H9 (cell line): ENCODE measurements around the gene TAF15. TPM values are rescaled to one million over a fixed set of nuclear protein-coding genes. Genes with fewer than 3 reads are reported as not detected.

ENCODE experiments used
- DNase-seq: peaks from one replicate; pipeline ENCODE4 v3.0.0-alpha.2; 2017
- H2AFZ ChIP-seq: one replicate; pipeline ENCODE4 v1.6.1; 2013; ENCODE audit warnings: mild to moderate bottlenecking, low read length, control low read depth, moderate library complexity
- H2AK5ac ChIP-seq: 2 replicates; pipeline ENCODE4 v1.6.1; 2013; ENCODE audit warnings: low read length, control low read depth, mixed read lengths; ENCODE audit not compliant: insufficient read length
- H2BK120ac ChIP-seq: one replicate; pipeline ENCODE4 v1.6.1; 2013; ENCODE audit warnings: low read depth, mild to moderate bottlenecking, low read length, control low read depth, inconsistent platforms; ENCODE audit not compliant: poor library complexity, severe bottlenecking
- H2BK12ac ChIP-seq: 2 replicates; pipeline ENCODE4 v1.6.1; 2013; ENCODE audit warnings: low read length, control low read depth, mixed read lengths, low read depth; ENCODE audit not compliant: insufficient read length
- H2BK15ac ChIP-seq: 2 replicates; pipeline ENCODE4 v1.6.1; 2013; ENCODE audit warnings: low read depth, low read length, control low read depth
- H2BK20ac ChIP-seq: one replicate; pipeline ENCODE4 v1.6.1; 2013; ENCODE audit warnings: low read depth, mild to moderate bottlenecking, low read length, control low read depth, inconsistent platforms; ENCODE audit not compliant: poor library complexity, severe bottlenecking
- H2BK5ac ChIP-seq: 2 replicates; pipeline ENCODE4 v1.6.1; 2013; ENCODE audit warnings: low read length, control low read depth, mixed read lengths; ENCODE audit not compliant: insufficient read length
- H3K14ac ChIP-seq: 2 replicates; pipeline ENCODE4 v1.6.1; 2013; ENCODE audit warnings: low read length, control low read depth; ENCODE audit not compliant: insufficient read depth
- H3K18ac ChIP-seq: 2 replicates; pipeline ENCODE4 v1.6.1; 2013; ENCODE audit warnings: low read depth, mild to moderate bottlenecking, mixed read lengths, low read length, control low read depth; ENCODE audit not compliant: insufficient read length
- H3K23ac ChIP-seq: 2 replicates; pipeline ENCODE4 v1.6.1; 2013; ENCODE audit warnings: low read length, control low read depth, mixed read lengths, low read depth; ENCODE audit not compliant: insufficient read length
- H3K23me2 ChIP-seq: 2 replicates; pipeline ENCODE4 v1.6.1; 2013; ENCODE audit warnings: low read depth, mild to moderate bottlenecking, mixed read lengths, low read length, control low read depth; ENCODE audit not compliant: insufficient read length, poor library complexity, severe bottlenecking
- H3K27ac ChIP-seq: 2 replicates; pipeline ENCODE4 v1.5.1; 2013; ENCODE audit warnings: low read length, control low read depth, mixed read lengths, low read depth; ENCODE audit not compliant: insufficient read length
- H3K27me3 ChIP-seq: 2 replicates; pipeline ENCODE4 v1.6.1; 2013; ENCODE audit warnings: low read length, control low read depth, inconsistent platforms; ENCODE audit not compliant: insufficient read depth
- H3K4ac ChIP-seq: 2 replicates; pipeline ENCODE4 v1.6.1; 2013; ENCODE audit warnings: low read depth, mild to moderate bottlenecking, control low read depth, inconsistent platforms, low read length, moderate library complexity
- H3K4me1 ChIP-seq: 2 replicates; pipeline ENCODE4 v1.6.1; 2013; ENCODE audit warnings: low read length, control low read depth, inconsistent platforms; ENCODE audit not compliant: insufficient read depth
- H3K4me2 ChIP-seq: 2 replicates; pipeline ENCODE4 v1.6.1; 2013; ENCODE audit warnings: low read length, control low read depth, mixed read lengths; ENCODE audit not compliant: insufficient read length, insufficient read depth
- H3K56ac ChIP-seq: 2 replicates; pipeline ENCODE4 v1.6.1; 2013; ENCODE audit warnings: low read depth, mild to moderate bottlenecking, mixed read lengths, low read length, control low read depth; ENCODE audit not compliant: insufficient read length
- H3K79me1 ChIP-seq: 2 replicates; pipeline ENCODE4 v1.6.1; 2013; ENCODE audit warnings: low read depth, mild to moderate bottlenecking, moderate library complexity, low read length, control low read depth, inconsistent platforms; ENCODE audit not compliant: insufficient read depth, poor library complexity, severe bottlenecking
- H3K79me2 ChIP-seq: 2 replicates; pipeline ENCODE4 v1.6.1; 2013; ENCODE audit warnings: low read length, control low read depth, inconsistent platforms; ENCODE audit not compliant: insufficient read depth
- H3K9ac ChIP-seq: 2 replicates; pipeline ENCODE4 v1.6.1; 2013; ENCODE audit warnings: low read length, control low read depth, mixed read lengths; ENCODE audit not compliant: insufficient read length; ENCODE audit errors: extremely low read depth
- H3K9me3 ChIP-seq: one replicate; pipeline ENCODE4 v1.6.1; 2013; ENCODE audit warnings: low read depth, low read length, inconsistent platforms; ENCODE audit not compliant: control insufficient read depth
- H3T11ph ChIP-seq: one replicate; pipeline ENCODE4 v1.6.1; 2013; ENCODE audit warnings: mild to moderate bottlenecking, low read length, control low read depth, inconsistent platforms
- H4K20me1 ChIP-seq: one replicate; pipeline ENCODE4 v1.6.1; 2013; ENCODE audit not compliant: control insufficient read depth, insufficient read length, insufficient read depth
- H4K5ac ChIP-seq: 2 replicates; pipeline ENCODE4 v1.6.1; 2013; ENCODE audit warnings: low read depth, mild to moderate bottlenecking, mixed read lengths, low read length, control low read depth; ENCODE audit not compliant: insufficient read length
- H4K8ac ChIP-seq: replicated peaks from 2 replicates; pipeline ENCODE4 v1.6.1; 2013; ENCODE audit warnings: low read length, control low read depth, mixed read lengths, low read depth; ENCODE audit not compliant: insufficient read length
- H4K91ac ChIP-seq: 2 replicates; pipeline ENCODE4 v1.6.1; 2013; ENCODE audit warnings: low read depth, mild to moderate bottlenecking, moderate library complexity, mixed read lengths, low read length, control low read depth; ENCODE audit not compliant: insufficient read length
- H3K27ac Mint-ChIP-seq, 3 experiments: 2 replicates in 2 of 3; 3 replicates in 1 of 3; pipeline ENCODE4 v1.8.0; 2020 to 2021; ENCODE audit warnings: mixed read lengths in 3 of 3, mild to moderate bottlenecking in 1 of 3, moderate library complexity in 1 of 3
- H3K27me3 Mint-ChIP-seq: 2 replicates; pipeline ENCODE4 v1.8.0; 2021; ENCODE audit warnings: low read depth, mild to moderate bottlenecking, moderate library complexity, mixed read lengths
- H3K36me3 Mint-ChIP-seq, 3 experiments: 2 replicates in 2 of 3; 3 replicates in 1 of 3; pipeline ENCODE4 v1.8.0; 2020 to 2021; ENCODE audit warnings: low read depth in 3 of 3, mixed read lengths in 3 of 3; ENCODE audit not compliant: insufficient read depth in 1 of 3
- H3K4me1 Mint-ChIP-seq, 2 experiments: 2 replicates each; pipeline ENCODE4 v1.8.0; 2020; ENCODE audit warnings: mixed read lengths in 2 of 2
- H3K4me3 Mint-ChIP-seq, 2 experiments: 2 replicates in 1 of 2; 3 replicates in 1 of 2; pipeline ENCODE4 v1.8.0; 2020 to 2021; ENCODE audit warnings: mild to moderate bottlenecking in 2 of 2, mixed read lengths in 2 of 2, moderate library complexity in 1 of 2
- H3K9me3 Mint-ChIP-seq, 2 experiments: 2 replicates in 1 of 2; 3 replicates in 1 of 2; pipeline ENCODE4 v1.8.0; 2020; ENCODE audit warnings: mild to moderate bottlenecking in 2 of 2, mixed read lengths in 2 of 2, moderate library complexity in 1 of 2
- WGBS: extraction: QIAGEN DNeasy Blood & Tissue Kit; methylation state at CpG from one replicate; pipeline ENCODE4 v1.1.7; 2013; ENCODE audit warnings: missing lambda C conversion rate, low lambda C conversion rate, mixed read lengths; ENCODE audit not compliant: insufficient read length; ENCODE audit errors: extremely low coverage; 5-methylcytosine and 5-hydroxymethylcytosine counted together
- total RNA-seq: library from RNA; stranded (reverse); gene quantifications from 2 replicates; pipeline ENCODE4 v1.2.1, GENCODE V29; 2021
- TF ChIP-seq, protein P1 (sequence below): fragments of 200-600 bp; sonication (generic); conservative IDR thresholded peaks from 3 replicates; pipeline ENCODE4 v1.8.0; 2021; ENCODE audit warnings: antibody characterized with exemption, mild to moderate bottlenecking

TAF15 gene
- total RNA-seq, 1 experiment from 2014 or later: 304 TPM

DNA sequence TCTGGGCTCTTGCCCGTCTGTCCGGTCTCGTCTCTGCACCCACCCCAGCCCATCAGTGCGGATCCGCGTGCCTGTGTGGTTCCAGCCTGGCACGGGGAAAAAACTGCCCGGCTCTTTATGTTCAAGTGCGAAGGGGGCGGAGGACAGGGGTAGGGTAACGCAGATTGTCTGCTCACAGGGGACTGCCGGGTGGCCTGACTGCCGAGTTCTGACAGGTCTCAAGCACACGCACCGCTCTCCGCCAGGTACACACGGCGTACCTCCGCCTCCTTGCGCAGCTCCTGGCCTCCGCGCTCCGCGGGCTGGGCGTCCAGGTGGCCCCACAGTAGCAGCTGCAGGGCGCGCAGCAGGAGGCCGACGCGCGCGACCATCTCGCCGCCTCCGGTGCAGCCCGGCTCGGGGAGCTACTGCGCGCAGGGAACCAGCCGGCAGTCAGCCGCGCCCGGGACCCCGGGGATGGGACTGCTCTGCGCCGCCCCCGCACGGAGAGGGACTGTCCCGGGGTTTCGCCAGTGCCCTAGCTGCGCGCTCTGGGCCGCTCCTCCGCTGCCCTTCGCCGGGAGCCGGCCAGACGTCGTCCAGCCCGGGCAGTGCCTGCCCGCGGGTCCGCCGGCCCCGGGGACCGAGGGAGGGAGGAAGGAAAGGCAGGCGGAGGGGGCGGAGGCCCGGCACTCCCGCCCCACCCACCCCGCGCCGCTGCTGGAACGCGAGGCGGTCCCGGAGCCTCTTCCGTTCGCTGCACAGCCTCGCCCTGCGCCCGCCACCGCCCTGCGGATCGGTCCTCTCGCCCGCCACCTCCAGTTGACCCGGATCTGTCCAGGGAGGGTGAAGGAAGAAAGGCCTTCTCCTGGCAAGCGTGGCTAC is 14.0 kb upstream of the TAF15 start, which contains the start of gene MMP28:
TSS of gene MMP28 (minus strand) at position 635 of the 864 bp plus-strand sequence. CDS start at position 371, 264 bp downstream.
- Histone ChIP-seq H3K56ac (no peak within 1 kb of the TSS), H2BK5ac (no peak within 1 kb of the TSS), H3K9ac (no peak within 1 kb of the TSS)

More for the DNA sequence above, 14.0 kb upstream of the TAF15 start, which contains the start of gene MMP28:
- no peaks in the 10 kb centered on the region for H4K20me1 ChIP-seq
- H2AK5ac ChIP-seq: no peak within 1 kb of the TSS
- no peak within 1 kb of the TSS for H3K27ac ChIP-seq
- H3K9me3 Mint-ChIP-seq: no peaks in the 10 kb centered on the region
- H3K27me3 ChIP-seq: peaks cover 33% of the 10 kb centered on the region
- no peak within 1 kb of the TSS for H2AFZ ChIP-seq
- H2BK12ac ChIP-seq: no peak within 1 kb of the TSS
- no peaks in the 10 kb centered on the region for H3K36me3 Mint-ChIP-seq
- H3T11ph ChIP-seq: no peak within 1 kb of the TSS
- no peak within 1 kb of the TSS for H4K5ac ChIP-seq
- H3K18ac ChIP-seq: no peak within 1 kb of the TSS
- H3K4me2 ChIP-seq: peak within 1 kb of the TSS; percentile 68
- H4K91ac ChIP-seq: no peak within 1 kb of the TSS
- no peaks in the 10 kb centered on the region for H3K79me2 ChIP-seq
- H4K8ac ChIP-seq: no peak within 1 kb of the TSS
- peaks cover 94% of the 10 kb centered on the region for H3K27me3 Mint-ChIP-seq
- no peak within 1 kb of the TSS for H2BK15ac ChIP-seq
- TF ChIP-seq, protein P1, sequence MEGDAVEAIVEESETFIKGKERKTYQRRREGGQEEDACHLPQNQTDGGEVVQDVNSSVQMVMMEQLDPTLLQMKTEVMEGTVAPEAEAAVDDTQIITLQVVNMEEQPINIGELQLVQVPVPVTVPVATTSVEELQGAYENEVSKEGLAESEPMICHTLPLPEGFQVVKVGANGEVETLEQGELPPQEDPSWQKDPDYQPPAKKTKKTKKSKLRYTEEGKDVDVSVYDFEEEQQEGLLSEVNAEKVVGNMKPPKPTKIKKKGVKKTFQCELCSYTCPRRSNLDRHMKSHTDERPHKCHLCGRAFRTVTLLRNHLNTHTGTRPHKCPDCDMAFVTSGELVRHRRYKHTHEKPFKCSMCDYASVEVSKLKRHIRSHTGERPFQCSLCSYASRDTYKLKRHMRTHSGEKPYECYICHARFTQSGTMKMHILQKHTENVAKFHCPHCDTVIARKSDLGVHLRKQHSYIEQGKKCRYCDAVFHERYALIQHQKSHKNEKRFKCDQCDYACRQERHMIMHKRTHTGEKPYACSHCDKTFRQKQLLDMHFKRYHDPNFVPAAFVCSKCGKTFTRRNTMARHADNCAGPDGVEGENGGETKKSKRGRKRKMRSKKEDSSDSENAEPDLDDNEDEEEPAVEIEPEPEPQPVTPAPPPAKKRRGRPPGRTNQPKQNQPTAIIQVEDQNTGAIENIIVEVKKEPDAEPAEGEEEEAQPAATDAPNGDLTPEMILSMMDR: no peak
- peaks cover 6% of the 10 kb centered on the region for H3K23me2 ChIP-seq
- peaks cover 6 to 18% of the 10 kb centered on the region in 2 experiments for H3K4me1 Mint-ChIP-seq
- H3K9me3 ChIP-seq: no peaks in the 10 kb centered on the region
- H3K4me3 Mint-ChIP-seq: peak within 1 kb of the TSS; percentile 52 to 79
- WGBS: no CpG with 5 or more reads among the region's 89 CpGs
- H3K4me1 ChIP-seq: 0 out of 2 replicates have a peak, but pooled peaks cover 2% of the 10 kb centered on the region
- H2BK20ac ChIP-seq: no peak within 1 kb of the TSS
- no peak within 1 kb of the TSS for H3K23ac ChIP-seq
- H3K4ac ChIP-seq: no peak within 1 kb of the TSS
- no peak within 1 kb of the TSS for H2BK120ac ChIP-seq
- no peak within 1 kb of the TSS; the same call in 1 of the 2 replicates for H3K14ac ChIP-seq
- no peaks in the 10 kb centered on the region for H3K79me1 ChIP-seq
- no peak within 1 kb of the TSS for H3K27ac Mint-ChIP-seq
- DNase-seq: peak; percentile 63
